ENCODE data around the gene PRRX2.
"Not testable (repeated sequence)": the region's sequence is repeated elsewhere in the genome, so short reads cannot be mapped to it uniquely, and the experiment has no call there.

The PRRX2 gene

GRCh38 chr9:129665389-129665775 lies at the start of gene PRRX2:
PRRX2 (plus strand) TSS chr9:129665647; CDS start chr9:129665868, 221 bp downstream.
- DNase-seq: peak; percentile 6

GRCh38 chr9:129617167-129617566 lies 48.3 kb upstream of the PRRX2 start:
- DNase-seq: peak; percentile 26

GRCh38 chr9:129619787-129620668 lies 45.4 kb upstream of the PRRX2 start:
- DNase-seq: peak; percentile 10

- peak; percentile 26 for DNase-seq
These were observed 44.7 kb upstream of the PRRX2 start, which contains the start of gene C9orf50 for GRCh38 chr9:129620669-129621295. C9orf50 (minus strand) TSS chr9:129621101; CDS start chr9:129620574, 527 bp downstream.

- no peak for DNase-seq
These were observed 42.1 kb upstream of the PRRX2 start for GRCh38 chr9:129623331-129623730.

GRCh38 chr9:129624168-129624759 lies 41.2 kb upstream of the PRRX2 start:
- DNase-seq: peak; percentile 34

GRCh38 chr9:129624947-129625346 lies 40.5 kb upstream of the PRRX2 start:
- no peak for DNase-seq

GRCh38 chr9:129626079-129626624 lies 39.3 kb upstream of the PRRX2 start, which contains the start of gene NTMT1:
NTMT1 (plus strand) TSS chr9:129626163; CDS start chr9:129632704, 6,541 bp downstream.
- peak; percentile 57 for DNase-seq

GRCh38 chr9:129626625-129627284 lies 38.7 kb upstream of the PRRX2 start:
- DNase-seq: no peak

- DNase-seq: no peak
These were observed 37.6 kb upstream of the PRRX2 start for GRCh38 chr9:129627556-129628440.

- DNase-seq: no peak
These were observed 36.7 kb upstream of the PRRX2 start for GRCh38 chr9:129628709-129629108.

GRCh38 chr9:129629251-129629820 lies 36.1 kb upstream of the PRRX2 start:
- no peak for DNase-seq

GRCh38 chr9:129630967-129631673 lies 34.3 kb upstream of the PRRX2 start:
- DNase-seq: no peak

GRCh38 chr9:129631674-129632129 lies 33.7 kb upstream of the PRRX2 start:
- no peak for DNase-seq

- no peak for DNase-seq
These were observed 33.0 kb upstream of the PRRX2 start for GRCh38 chr9:129632460-129632859.

- DNase-seq: no peak
These were observed 32.2 kb upstream of the PRRX2 start for GRCh38 chr9:129633207-129633606.

GRCh38 chr9:129633848-129634247 lies 31.6 kb upstream of the PRRX2 start:
- DNase-seq: no peak

GRCh38 chr9:129635099-129636065 lies 30.1 kb upstream of the PRRX2 start:
- no peak for DNase-seq

GRCh38 chr9:129636343-129636742 lies 29.1 kb upstream of the PRRX2 start:
- not testable (repeated sequence) for DNase-seq
